PC-9 (cell line): Measurements from ENCODE around the gene MRFAP1. TPM values are rescaled to one million over a fixed set of nuclear protein-coding genes. Genes with fewer than 3 reads are reported as not detected.

Source experiments
- BruUV-seq: library from RNA; stranded (reverse); fragments of 400-500 nt; replicated peaks from 2 replicates; lab custom pipeline; 2021; lab: Mats Ljungman, UMichigan
- CTCF ChIA-PET: fragments of 300-600 bp; sonication (Branson Sonifier 250); formaldehyde crosslinking; loops from one replicate; lab custom pipeline; 2022; ENCODE audit warnings: antibody characterized with exemption; lab: Charles Lee
- POLR2A ChIA-PET: fragments of 300-600 bp; sonication (Branson Sonifier 250); formaldehyde crosslinking; loops from one replicate; lab custom pipeline; 2022; ENCODE audit warnings: antibody characterized with exemption; ENCODE audit not compliant: unreplicated experiment; lab: Charles Lee
- DNase-seq, 2 experiments: peaks; one replicate each; pipeline versions ENCODE4 v3.0.0 to v3.0.0-alpha.2; 2015 to 2022; ENCODE audit warnings: mixed read lengths in 1 of 2
- H2AFZ ChIP-seq: fragments of 200-600 bp; sonication (generic); 2 replicates; pipeline ENCODE4 v1.8.1; 2017; ENCODE audit warnings: antibody characterized with exemption
- H3F3A ChIP-seq: fragments of 200-600 bp; sonication (generic); 2 replicates; pipeline ENCODE4 v1.8.1; 2017; ENCODE audit warnings: antibody characterized with exemption, mild to moderate bottlenecking, low read depth; ENCODE audit not compliant: insufficient read depth
- H3K27ac ChIP-seq: fragments of 200-600 bp; sonication (generic); 2 replicates; pipeline ENCODE4 v1.6.1; 2016; ENCODE audit warnings: mixed run types
- H3K27me3 ChIP-seq: fragments of 200-600 bp; sonication (generic); 2 replicates; pipeline ENCODE4 v1.6.1; 2016; ENCODE audit warnings: low read depth, mixed run types; ENCODE audit not compliant: insufficient read depth
- H3K36me3 ChIP-seq: fragments of 200-600 bp; sonication (generic); 2 replicates; pipeline ENCODE4 v1.6.1; 2016; ENCODE audit warnings: low read depth, mixed run types
- H3K4me1 ChIP-seq: fragments of 200-600 bp; sonication (generic); replicated peaks from 2 replicates; pipeline ENCODE4 v1.6.1; 2016; ENCODE audit warnings: mixed run types; ENCODE audit not compliant: insufficient read depth
- H3K4me2 ChIP-seq: fragments of 200-600 bp; sonication (generic); 2 replicates; pipeline ENCODE4 v1.6.1; 2017; ENCODE audit warnings: mixed run types
- H3K4me3 ChIP-seq: fragments of 200-600 bp; sonication (generic); 2 replicates; pipeline ENCODE4 v1.6.1; 2016; ENCODE audit warnings: mixed run types
- H3K79me2 ChIP-seq: fragments of 200-600 bp; sonication (generic); 2 replicates; pipeline ENCODE4 v1.6.1; 2017; ENCODE audit warnings: low read depth, mixed run types
- H3K9me2 ChIP-seq: fragments of 200-600 bp; sonication (generic); 2 replicates; pipeline ENCODE4 v1.8.1; 2017; ENCODE audit warnings: mild to moderate bottlenecking; ENCODE audit not compliant: insufficient read depth
- H3K9me3 ChIP-seq: fragments of 200-600 bp; sonication (generic); 2 replicates; pipeline ENCODE4 v1.8.1; 2016; ENCODE audit warnings: low read depth; ENCODE audit not compliant: insufficient read depth
- H4K20me1 ChIP-seq: fragments of 200-600 bp; sonication (generic); 2 replicates; pipeline ENCODE4 v1.8.1; 2017; ENCODE audit not compliant: insufficient read depth
- CTCF ChIP-seq: fragments of 200-600 bp; sonication (generic); conservative IDR thresholded peaks from 2 replicates; pipeline ENCODE4 v1.6.1; 2017; ENCODE audit warnings: mixed run types, antibody characterized with exemption, mild to moderate bottlenecking, moderate library complexity
- EZH2 ChIP-seq: fragments of 200-600 bp; sonication (generic); IDR thresholded peaks from 2 replicates; pipeline ENCODE4 v1.8.0; 2017; ENCODE audit warnings: antibody characterized with exemption, low read depth
- intact Hi-C: fragments of 100-400 bp; cut with micrococcal nuclease; formaldehyde crosslinking; loops from one replicate; pipeline ENCODE4 v1.10.0; 2022; ENCODE audit not compliant: unreplicated experiment
- total RNA-seq: library from RNA; stranded (reverse); gene quantifications from 2 replicates; pipeline ENCODE4 v1.2.3, GENCODE V29; 2021

The MRFAP1 gene
- total RNA-seq, 1 experiment from 2014 or later: 278 TPM

- BruUV-seq: no TSS peak
- ChIA-PET POLR2A (no interaction called here), CTCF (no interaction called here)
- Histone ChIP-seq H2AFZ (no peak overlapping the region), H3K9me3 (no peaks in the 10 kb centered on the region), H4K20me1 (no peaks in the 10 kb centered on the region), H3K79me2 (no peaks in the 10 kb centered on the region), H3K27me3 (no peaks in the 10 kb centered on the region), H3F3A (no peaks in the 10 kb centered on the region), H3K27ac (no peak overlapping the region), H3K4me1 (peaks cover 7% of the 10 kb centered on the region; the same call in 1 of the 2 replicates), H3K4me3 (no peak overlapping the region), H3K4me2 (no peak overlapping the region), H3K36me3 (no peaks in the 10 kb centered on the region), H3K9me2 (no peaks in the 10 kb centered on the region)
- intact Hi-C loops: no loop called here
- no peak for DNase-seq
- TF ChIP-seq EZH2 (no peak), CTCF (no peak)
Measured at GRCh38 chr4:6621556-6621927, 18.9 kb upstream of the MRFAP1 start.

GRCh38 chr4:6622744-6623143 is 17.7 kb upstream of the MRFAP1 start:
- intact Hi-C loops: no loop called here
- POLR2A ChIA-PET: no interaction called here

GRCh38 chr4:6625256-6625655 is 15.2 kb upstream of the MRFAP1 start:
- Histone ChIP-seq H2AFZ (no peak overlapping the region), H3K4me1 (peaks cover 7% of the 10 kb centered on the region; the same call in 1 of the 2 replicates), H3K4me2 (peak overlapping the region; percentile 13; the same call in 1 of the 2 replicates), H3K9me3 (no peaks in the 10 kb centered on the region), H3K4me3 (no peak overlapping the region), H3K27ac (no peak overlapping the region), H3F3A (no peaks in the 10 kb centered on the region), H3K27me3 (no peaks in the 10 kb centered on the region), H4K20me1 (no peaks in the 10 kb centered on the region), H3K36me3 (no peaks in the 10 kb centered on the region), H3K9me2 (no peaks in the 10 kb centered on the region), H3K79me2 (no peaks in the 10 kb centered on the region)
- no TSS peak for BruUV-seq
- intact Hi-C loops: no loop called here
- peak in 1 of 2 experiments; percentile 43 for DNase-seq
- POLR2A ChIA-PET: no interaction called here
- CTCF ChIA-PET: no interaction called here
- no peak for TF ChIP-seq EZH2
- no peak for TF ChIP-seq CTCF

More at GRCh38 chr4:6622744-6623143, 17.7 kb upstream of the MRFAP1 start:
- H3K36me3 ChIP-seq: no peaks in the 10 kb centered on the region
- no peak for DNase-seq
- CTCF ChIA-PET: no interaction called here
- H3K27ac ChIP-seq: no peak overlapping the region
- H3K4me1 ChIP-seq: peaks cover 7% of the 10 kb centered on the region; the same call in 1 of the 2 replicates
- no peak overlapping the region for H3K4me2 ChIP-seq
- BruUV-seq: no TSS peak
- TF ChIP-seq CTCF (no peak), EZH2 (no peak)
- no peaks in the 10 kb centered on the region for H3F3A ChIP-seq
- no peaks in the 10 kb centered on the region for H3K27me3 ChIP-seq
- no peaks in the 10 kb centered on the region for H3K9me3 ChIP-seq
- no peaks in the 10 kb centered on the region for H3K79me2 ChIP-seq
- no peaks in the 10 kb centered on the region for H3K9me2 ChIP-seq
- no peaks in the 10 kb centered on the region for H4K20me1 ChIP-seq
- H2AFZ ChIP-seq: no peak overlapping the region
- no peak overlapping the region for H3K4me3 ChIP-seq
